ENCODE measurements around the gene RBM41. TPM values are rescaled to one million over a fixed set of nuclear protein-coding genes. Genes with fewer than 3 reads are reported as not detected.
"Not testable (repeated sequence)": the region's sequence is repeated elsewhere in the genome, so short reads cannot be mapped to it uniquely, and the experiment has no call there.

Gene RBM41
- total RNA-seq, 1 donor from 2014 or later, result 8.9 TPM

DNA sequence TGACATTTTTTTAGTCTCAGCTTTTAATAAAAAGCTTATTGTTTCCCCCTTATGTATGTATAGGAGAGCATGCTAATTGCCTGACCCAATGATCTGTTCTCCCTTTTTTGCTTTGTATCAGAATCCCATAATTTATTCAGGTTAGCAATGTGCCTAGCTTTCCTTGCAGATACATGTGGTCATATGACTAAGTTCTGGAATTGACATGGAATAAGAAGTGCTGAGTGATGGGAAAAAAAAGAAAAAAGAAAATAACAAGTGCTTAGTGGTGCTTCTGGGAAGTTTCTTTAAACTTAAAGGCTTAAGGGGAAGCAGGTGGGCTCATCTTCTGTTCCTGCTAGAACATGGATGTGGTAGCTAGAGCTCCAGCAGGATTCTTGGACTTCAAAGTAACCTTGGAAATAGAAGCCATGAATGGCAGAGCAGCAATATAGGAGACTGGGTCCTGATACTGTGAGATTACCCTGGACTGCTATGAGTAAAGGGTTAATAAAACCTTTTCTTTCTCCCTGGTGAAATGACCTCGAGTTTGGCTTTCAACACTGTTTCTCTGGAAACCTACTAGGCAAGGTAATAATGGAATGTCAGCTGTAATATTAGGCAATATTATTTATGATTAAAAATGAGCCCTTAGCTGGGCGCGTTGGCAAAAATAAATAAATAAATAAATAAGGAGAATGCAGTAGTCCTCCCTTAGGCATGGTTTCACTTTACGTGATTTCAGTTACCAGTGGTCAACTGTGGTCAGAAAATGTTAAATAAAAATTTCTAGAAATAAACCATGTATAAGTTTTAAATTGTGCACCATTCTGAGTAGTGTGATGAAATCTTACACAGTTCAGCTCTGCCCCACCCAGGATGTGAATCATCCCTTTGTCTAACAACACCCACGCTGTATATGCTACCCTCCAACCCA, 16.7 kb upstream of the RBM41 start:
- H3K27ac ChIP-seq (ENCODE audit: low read depth, low read length), result no peak overlapping the region
- H3K4me3 ChIP-seq (ENCODE audit: low read length in 3 of 3), result no peak overlapping the region
- H3K27me3 ChIP-seq (ENCODE audit: control insufficient read depth in 3 of 3, insufficient read depth in 3 of 3, low read length in 3 of 3), result no peaks in the 10 kb centered on the region
- H3K4me1 ChIP-seq (ENCODE audit: control insufficient read depth in 3 of 3, insufficient read depth in 3 of 3, low read length in 3 of 3), result no peaks in the 10 kb centered on the region
- no peak overlapping the region for H3K9ac ChIP-seq (ENCODE audit: low read depth in 1 of 3, low read length in 3 of 3)
- H3K9me3 ChIP-seq (ENCODE audit: control insufficient read depth in 3 of 3, low read length in 3 of 3), result no peaks in the 10 kb centered on the region
- no peaks in the 10 kb centered on the region for H3K36me3 ChIP-seq (ENCODE audit: control insufficient read depth in 3 of 3, insufficient read depth in 3 of 3, low read length in 3 of 3)

- Histone ChIP-seq H3K36me3 (ENCODE audit: control insufficient read depth in 3 of 3, insufficient read depth in 3 of 3, low read length in 3 of 3) (no peaks in the 10 kb centered on the region), H3K27me3 (ENCODE audit: control insufficient read depth in 3 of 3, insufficient read depth in 3 of 3, low read length in 3 of 3) (no peaks in the 10 kb centered on the region), H3K4me1 (ENCODE audit: control insufficient read depth in 3 of 3, insufficient read depth in 3 of 3, low read length in 3 of 3) (no peaks in the 10 kb centered on the region), H3K4me3 (ENCODE audit: low read length in 3 of 3) (no peak overlapping the region), H3K9ac (ENCODE audit: low read depth in 1 of 3, low read length in 3 of 3) (no peak overlapping the region), H3K27ac (ENCODE audit: low read depth, low read length) (no peak overlapping the region), H3K9me3 (ENCODE audit: control insufficient read depth in 3 of 3, low read length in 3 of 3) (no peaks in the 10 kb centered on the region)
These were observed 5.1 kb upstream of the RBM41 start for GRCh38 chrX:107123750-107124149.

DNA sequence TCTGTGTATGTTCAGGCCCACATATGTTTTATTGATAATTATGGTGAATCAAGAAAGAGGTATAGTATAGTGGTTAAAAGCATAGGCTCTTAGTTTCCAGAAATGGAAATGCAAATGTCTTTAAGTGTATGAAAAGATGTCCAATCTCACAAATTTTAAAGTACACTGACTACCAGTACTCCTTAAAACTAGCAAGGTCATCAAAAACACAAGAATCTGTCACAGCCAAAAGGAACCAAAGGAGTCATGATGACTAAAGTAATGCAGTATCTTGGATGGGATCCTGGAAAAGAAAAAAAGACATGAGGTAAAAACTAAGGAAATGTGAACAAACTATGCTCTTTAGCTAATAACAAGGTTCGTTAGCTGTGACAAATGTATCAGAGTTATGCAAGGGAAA, 661 bp upstream of the RBM41 start:
- Histone ChIP-seq H3K27me3 (ENCODE audit: control insufficient read depth in 3 of 3, insufficient read depth in 3 of 3, low read length in 3 of 3) (no peaks in the 10 kb centered on the region), H3K4me1 (ENCODE audit: control insufficient read depth in 3 of 3, insufficient read depth in 3 of 3, low read length in 3 of 3) (peaks cover 0 to 7% (median 0%) of the 10 kb centered on the region in 3 donors), H3K36me3 (ENCODE audit: control insufficient read depth in 3 of 3, insufficient read depth in 3 of 3, low read length in 3 of 3) (peaks cover 4 to 22% (median 12%) of the 10 kb centered on the region in 3 donors), H3K9ac (ENCODE audit: low read depth in 1 of 3, low read length in 3 of 3) (no peak overlapping the region), H3K9me3 (ENCODE audit: control insufficient read depth in 3 of 3, low read length in 3 of 3) (no peaks in the 10 kb centered on the region), H3K4me3 (ENCODE audit: low read length in 3 of 3) (peak overlapping the region in 2 of 3 donors; percentile 79 to 83), H3K27ac (ENCODE audit: low read depth, low read length) (no peak overlapping the region)

GRCh38 chrX:107117993-107118321, 665 bp downstream of the RBM41 start:
- H3K9me3 ChIP-seq (ENCODE audit: control insufficient read depth in 3 of 3, low read length in 3 of 3), result no peaks in the 10 kb centered on the region
- peak overlapping the region; percentile 56 for H3K27ac ChIP-seq (ENCODE audit: low read depth, low read length)
- H3K4me1 ChIP-seq (ENCODE audit: control insufficient read depth in 3 of 3, insufficient read depth in 3 of 3, low read length in 3 of 3), result peaks cover 0 to 7% (median 0%) of the 10 kb centered on the region in 3 donors
- no peaks in the 10 kb centered on the region for H3K27me3 ChIP-seq (ENCODE audit: control insufficient read depth in 3 of 3, insufficient read depth in 3 of 3, low read length in 3 of 3)
- peak overlapping the region; percentile 70 to 83 (median 79) for H3K4me3 ChIP-seq (ENCODE audit: low read length in 3 of 3)
- H3K36me3 ChIP-seq (ENCODE audit: control insufficient read depth in 3 of 3, insufficient read depth in 3 of 3, low read length in 3 of 3), result peaks cover 4 to 34% (median 23%) of the 10 kb centered on the region in 3 donors
- peak overlapping the region; percentile 70 to 84 (median 81) for H3K9ac ChIP-seq (ENCODE audit: low read depth in 1 of 3, low read length in 3 of 3)

DNA sequence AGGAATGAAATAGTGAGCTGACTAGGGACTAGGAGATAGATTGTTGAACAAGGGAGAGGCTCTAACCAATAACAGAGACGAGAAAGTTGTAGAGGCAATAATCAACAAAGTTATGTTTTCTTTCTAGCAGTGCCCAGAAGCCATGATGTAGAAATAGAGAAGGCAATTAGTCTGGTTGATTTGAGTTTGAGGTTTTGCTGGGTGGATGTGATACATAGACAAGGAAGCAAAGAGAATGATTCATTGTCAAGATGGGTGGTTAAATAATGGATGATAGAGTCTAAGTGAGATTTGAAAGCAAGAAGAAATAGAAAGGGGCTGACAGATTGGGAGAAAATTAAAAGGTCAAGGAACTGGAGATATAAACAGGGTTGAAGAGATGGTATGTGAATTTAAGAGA, 11.2 kb downstream of the RBM41 start:
- H3K27ac ChIP-seq (ENCODE audit: low read depth, low read length), result no peak overlapping the region

DNA sequence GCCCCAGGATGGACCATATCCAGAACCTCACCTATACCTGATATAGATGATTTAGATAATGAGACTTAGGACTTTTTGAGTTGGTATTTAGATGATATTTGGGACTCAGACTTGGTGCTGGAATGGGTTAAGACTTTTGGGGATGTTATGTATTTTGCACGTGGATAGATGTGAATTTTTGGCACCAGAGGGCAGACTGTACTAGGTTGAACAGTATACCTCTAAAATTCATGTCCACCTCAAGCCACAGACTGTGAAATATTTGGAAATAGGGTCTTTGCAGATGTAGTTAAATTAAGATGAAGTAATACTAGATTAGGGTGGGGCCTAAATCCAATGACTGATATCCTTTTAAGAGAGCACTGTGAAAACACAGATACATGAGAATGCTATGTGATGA, 15.6 kb downstream of the RBM41 start:
- H3K27ac ChIP-seq (ENCODE audit: low read depth, low read length), result no peak overlapping the region
- no peaks in the 10 kb centered on the region for H3K4me1 ChIP-seq (ENCODE audit: control insufficient read depth in 3 of 3, insufficient read depth in 3 of 3, low read length in 3 of 3)
- H3K27me3 ChIP-seq (ENCODE audit: control insufficient read depth in 3 of 3, insufficient read depth in 3 of 3, low read length in 3 of 3), result no peaks in the 10 kb centered on the region
- no peak overlapping the region for H3K4me3 ChIP-seq (ENCODE audit: low read length in 3 of 3)
- no peaks in the 10 kb centered on the region for H3K9me3 ChIP-seq (ENCODE audit: control insufficient read depth in 3 of 3, low read length in 3 of 3)
- peaks cover 0 to 5% (median 0%) of the 10 kb centered on the region in 3 donors for H3K36me3 ChIP-seq (ENCODE audit: control insufficient read depth in 3 of 3, insufficient read depth in 3 of 3, low read length in 3 of 3)
- H3K9ac ChIP-seq (ENCODE audit: low read depth in 1 of 3, low read length in 3 of 3), result no peak overlapping the region

More for the DNA sequence above, 11.2 kb downstream of the RBM41 start:
- H3K4me1 ChIP-seq (ENCODE audit: control insufficient read depth in 3 of 3, insufficient read depth in 3 of 3, low read length in 3 of 3), result no peaks in the 10 kb centered on the region
- no peaks in the 10 kb centered on the region for H3K9me3 ChIP-seq (ENCODE audit: control insufficient read depth in 3 of 3, low read length in 3 of 3)
- no peak overlapping the region for H3K4me3 ChIP-seq (ENCODE audit: low read length in 3 of 3)
- H3K9ac ChIP-seq (ENCODE audit: low read depth in 1 of 3, low read length in 3 of 3), result no peak overlapping the region
- H3K36me3 ChIP-seq (ENCODE audit: control insufficient read depth in 3 of 3, insufficient read depth in 3 of 3, low read length in 3 of 3), result peaks cover under 1 to 7% (median 1%) of the 10 kb centered on the region in 3 donors
- no peaks in the 10 kb centered on the region for H3K27me3 ChIP-seq (ENCODE audit: control insufficient read depth in 3 of 3, insufficient read depth in 3 of 3, low read length in 3 of 3)

DNA sequence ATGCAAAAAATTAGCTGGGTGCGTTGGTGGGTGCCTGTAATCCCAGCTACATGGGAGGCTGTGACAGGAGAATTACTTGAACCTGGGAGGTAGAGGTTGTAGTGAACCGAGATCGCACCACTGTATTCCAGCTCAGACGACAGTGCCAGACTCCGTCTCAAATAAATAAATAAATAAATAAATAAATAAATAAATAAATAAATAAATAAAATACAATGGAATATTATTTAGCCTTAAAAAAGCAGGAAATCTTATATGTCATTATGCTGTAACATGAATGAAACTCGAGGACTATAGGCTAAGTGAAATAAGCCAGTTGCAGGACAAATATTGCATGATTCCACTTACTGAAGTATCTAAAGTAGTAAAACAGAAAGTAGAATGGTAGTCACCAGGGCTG, 42.5 kb downstream of the RBM41 start:
- no peaks in the 10 kb centered on the region for H3K27me3 ChIP-seq (ENCODE audit: control insufficient read depth in 3 of 3, insufficient read depth in 3 of 3, low read length in 3 of 3)
- H3K27ac ChIP-seq (ENCODE audit: low read depth, low read length), result no peak overlapping the region
- H3K36me3 ChIP-seq (ENCODE audit: control insufficient read depth in 3 of 3, insufficient read depth in 3 of 3, low read length in 3 of 3), result no peaks in the 10 kb centered on the region
- H3K9me3 ChIP-seq (ENCODE audit: control insufficient read depth in 3 of 3, low read length in 3 of 3), result peaks cover 0 to 3% (median 0%) of the 10 kb centered on the region in 3 donors
- no peak overlapping the region for H3K9ac ChIP-seq (ENCODE audit: low read depth in 1 of 3, low read length in 3 of 3)
- H3K4me3 ChIP-seq (ENCODE audit: low read length in 3 of 3), result no peak overlapping the region
- no peaks in the 10 kb centered on the region for H3K4me1 ChIP-seq (ENCODE audit: control insufficient read depth in 3 of 3, insufficient read depth in 3 of 3, low read length in 3 of 3)

DNA sequence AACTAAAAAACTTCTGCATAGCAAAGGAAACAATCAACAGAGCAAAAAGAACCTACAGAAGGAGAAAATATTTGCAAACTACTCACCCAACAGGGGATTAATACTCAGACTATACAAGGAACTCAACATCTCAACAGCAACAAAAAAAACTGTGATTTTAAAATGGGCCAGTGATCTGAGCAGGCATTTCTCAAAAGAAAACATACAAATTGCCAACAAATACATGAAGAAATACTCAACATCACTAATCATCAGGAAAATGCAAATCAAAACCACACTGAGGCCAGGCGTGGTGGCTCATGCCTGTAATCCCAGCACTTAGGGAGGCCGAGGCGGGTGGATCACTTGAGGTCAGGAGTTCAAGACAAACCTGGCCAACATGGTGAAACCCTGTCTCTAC, 60.9 kb downstream of the RBM41 start:
- not testable (repeated sequence) for H3K36me3 ChIP-seq (ENCODE audit: control insufficient read depth in 3 of 3, insufficient read depth in 3 of 3, low read length in 3 of 3)

GRCh38 chrX:107054978-107055377, 63.6 kb downstream of the RBM41 start:
- Histone ChIP-seq H3K4me3 (ENCODE audit: low read length in 3 of 3) (no peak overlapping the region), H3K4me1 (ENCODE audit: control insufficient read depth in 3 of 3, insufficient read depth in 3 of 3, low read length in 3 of 3) (no peaks in the 10 kb centered on the region), H3K36me3 (ENCODE audit: control insufficient read depth in 3 of 3, insufficient read depth in 3 of 3, low read length in 3 of 3) (no peaks in the 10 kb centered on the region), H3K9ac (ENCODE audit: low read depth in 1 of 3, low read length in 3 of 3) (no peak overlapping the region), H3K9me3 (ENCODE audit: control insufficient read depth in 3 of 3, low read length in 3 of 3) (no peaks in the 10 kb centered on the region), H3K27ac (ENCODE audit: low read depth, low read length) (no peak overlapping the region), H3K27me3 (ENCODE audit: control insufficient read depth in 3 of 3, insufficient read depth in 3 of 3, low read length in 3 of 3) (no peaks in the 10 kb centered on the region)

More for the DNA sequence above, 60.9 kb downstream of the RBM41 start:
- not testable (repeated sequence) for H3K4me1 ChIP-seq (ENCODE audit: control insufficient read depth in 3 of 3, insufficient read depth in 3 of 3, low read length in 3 of 3); H3K9me3 ChIP-seq (ENCODE audit: control insufficient read depth in 3 of 3, low read length in 3 of 3); H3K9ac ChIP-seq (ENCODE audit: low read depth in 1 of 3, low read length in 3 of 3); H3K4me3 ChIP-seq (ENCODE audit: low read length in 3 of 3); H3K27me3 ChIP-seq (ENCODE audit: control insufficient read depth in 3 of 3, insufficient read depth in 3 of 3, low read length in 3 of 3); H3K27ac ChIP-seq (ENCODE audit: low read depth, low read length)

- Histone ChIP-seq H3K4me1 (ENCODE audit: control insufficient read depth in 3 of 3, insufficient read depth in 3 of 3, low read length in 3 of 3) (no peaks in the 10 kb centered on the region), H3K27ac (ENCODE audit: low read depth, low read length) (no peak overlapping the region), H3K36me3 (ENCODE audit: control insufficient read depth in 3 of 3, insufficient read depth in 3 of 3, low read length in 3 of 3) (no peaks in the 10 kb centered on the region), H3K27me3 (ENCODE audit: control insufficient read depth in 3 of 3, insufficient read depth in 3 of 3, low read length in 3 of 3) (no peaks in the 10 kb centered on the region), H3K9ac (ENCODE audit: low read depth in 1 of 3, low read length in 3 of 3) (no peak overlapping the region), H3K4me3 (ENCODE audit: low read length in 3 of 3) (no peak overlapping the region), H3K9me3 (ENCODE audit: control insufficient read depth in 3 of 3, low read length in 3 of 3) (no peaks in the 10 kb centered on the region)
These were observed 68.4 kb downstream of the RBM41 start for GRCh38 chrX:107050195-107050709.

Data from skeletal muscle tissue (tissue), 4 donors.